HuH-7 (cell line): ENCODE measurements around the gene MACROH2A2.
"Not testable (repeated sequence)": the region's sequence is repeated elsewhere in the genome, so short reads cannot be mapped to it uniquely, and the experiment has no call there.

Experiments
- DNase-seq: peaks from one replicate; pipeline ENCODE4 v3.0.0; 2011; ENCODE audit warnings: low spot score

MACROH2A2 gene

DNA sequence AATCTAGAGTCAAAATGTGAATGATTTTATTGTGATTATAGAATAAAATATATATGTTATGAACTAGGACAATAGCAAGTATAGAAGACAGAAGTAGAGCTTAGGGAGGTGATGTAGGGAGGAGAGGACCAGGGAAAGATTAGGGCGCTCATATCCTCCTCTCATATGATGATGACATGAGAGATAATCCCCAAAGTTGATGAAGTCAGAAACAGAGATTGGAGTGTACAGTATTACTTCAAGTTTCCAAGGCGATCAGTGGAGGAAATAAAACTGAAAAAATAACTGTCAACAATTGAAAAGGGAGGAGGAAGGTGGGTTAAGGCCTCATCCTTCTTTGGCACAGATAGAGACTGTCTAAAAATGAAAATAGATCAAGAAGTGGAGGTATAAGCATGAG is 14.9 kb downstream of the MACROH2A2 start:
- DNase-seq = no peak

DNA sequence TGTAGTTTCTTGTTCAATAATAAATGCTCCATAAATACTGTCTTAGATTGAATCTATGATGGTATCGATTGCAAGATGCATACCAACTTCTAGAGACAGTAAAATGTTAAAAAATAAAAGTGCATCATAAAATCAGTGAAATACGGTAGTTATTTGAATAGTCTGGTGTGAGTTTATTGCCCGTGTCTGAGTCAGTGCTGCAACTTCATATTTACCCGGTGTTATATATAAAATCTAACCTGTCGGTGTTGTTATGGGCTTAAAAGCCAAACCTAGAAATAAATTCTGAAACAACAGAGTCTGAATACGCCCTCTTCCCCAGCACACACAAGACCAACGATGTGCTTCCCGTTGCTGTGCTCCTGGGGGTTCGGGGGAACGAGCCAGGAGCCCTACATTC is 16.3 kb downstream of the MACROH2A2 start:
- no peak for DNase-seq

DNA sequence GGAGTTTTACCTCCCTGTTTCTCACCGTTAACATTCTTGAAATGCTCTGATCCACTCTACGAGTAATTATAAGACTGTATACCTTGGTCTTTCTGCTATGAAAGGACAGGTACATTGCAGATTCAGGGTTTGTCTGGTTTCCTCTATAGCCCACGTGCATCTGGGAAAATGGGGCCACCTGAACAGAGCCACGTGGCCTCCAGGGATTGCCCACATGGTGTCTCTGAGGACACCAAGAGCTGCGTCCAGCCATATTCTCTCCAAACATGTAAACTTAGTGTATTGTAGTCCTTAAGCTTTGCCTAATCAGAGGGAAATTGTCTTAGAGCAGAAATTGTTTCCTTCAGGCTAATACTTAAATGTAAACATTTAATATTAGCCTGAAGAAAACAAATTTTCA is 16.7 kb downstream of the MACROH2A2 start:
- no peak for DNase-seq

DNA sequence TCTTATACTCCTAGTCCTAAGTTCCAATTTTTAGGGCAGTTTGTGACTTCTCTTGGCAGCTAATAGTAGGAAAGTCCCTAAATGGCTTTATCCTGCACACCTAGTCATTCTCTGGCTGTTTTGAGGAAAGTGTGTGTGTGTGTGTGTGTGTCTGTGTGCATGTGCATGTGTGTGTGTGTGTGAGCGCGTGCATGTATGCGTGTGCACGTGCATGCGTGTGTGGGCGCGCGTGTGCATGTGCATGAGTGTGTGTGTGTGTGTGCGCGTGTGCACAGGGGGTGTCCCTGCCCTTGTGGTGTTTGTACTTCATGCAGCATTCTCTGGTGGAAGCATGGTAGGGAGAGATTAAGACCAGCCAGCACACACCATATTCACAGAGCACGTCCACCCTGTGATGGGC is 18.2 kb downstream of the MACROH2A2 start:
- no peak for DNase-seq

DNA sequence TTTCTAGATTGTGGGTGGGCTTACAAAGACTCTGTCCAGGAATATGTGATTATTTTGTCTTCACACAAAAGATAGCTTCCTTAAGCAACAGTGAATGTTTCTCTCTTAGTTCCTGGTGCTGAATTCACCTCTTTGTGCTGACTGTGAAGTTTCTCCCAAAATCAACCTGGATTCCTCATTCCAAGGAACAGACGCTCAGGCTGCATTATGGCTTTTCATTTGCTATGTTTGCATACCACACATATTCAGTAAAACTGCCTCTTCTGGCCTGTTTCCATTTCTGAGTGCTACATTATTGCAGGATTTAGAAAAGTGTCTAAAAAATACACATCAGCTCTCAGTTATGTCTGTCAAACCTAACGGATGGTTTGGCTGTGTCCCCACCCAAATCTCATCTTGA is 21.5 kb downstream of the MACROH2A2 start:
- DNase-seq = no peak

DNA sequence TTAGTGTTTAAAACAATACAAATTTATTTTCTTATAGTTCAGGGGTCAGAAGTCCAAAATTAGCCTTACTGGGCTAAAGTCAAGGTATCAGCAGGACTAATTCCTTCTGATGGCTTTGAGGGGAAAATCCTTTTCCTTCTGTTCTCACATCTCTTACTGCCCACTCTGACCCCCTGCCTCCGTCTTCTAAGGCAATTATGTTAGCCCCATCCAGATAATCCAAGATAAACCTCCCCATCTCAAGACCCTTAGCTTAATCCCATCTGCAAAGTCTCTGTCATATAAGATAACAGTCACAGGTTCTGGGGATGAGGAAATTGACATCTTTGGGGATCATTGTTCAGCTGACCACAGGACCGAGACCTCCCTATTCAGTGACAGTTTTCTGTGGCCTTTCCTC is 22.3 kb downstream of the MACROH2A2 start:
- DNase-seq = no peak

DNA sequence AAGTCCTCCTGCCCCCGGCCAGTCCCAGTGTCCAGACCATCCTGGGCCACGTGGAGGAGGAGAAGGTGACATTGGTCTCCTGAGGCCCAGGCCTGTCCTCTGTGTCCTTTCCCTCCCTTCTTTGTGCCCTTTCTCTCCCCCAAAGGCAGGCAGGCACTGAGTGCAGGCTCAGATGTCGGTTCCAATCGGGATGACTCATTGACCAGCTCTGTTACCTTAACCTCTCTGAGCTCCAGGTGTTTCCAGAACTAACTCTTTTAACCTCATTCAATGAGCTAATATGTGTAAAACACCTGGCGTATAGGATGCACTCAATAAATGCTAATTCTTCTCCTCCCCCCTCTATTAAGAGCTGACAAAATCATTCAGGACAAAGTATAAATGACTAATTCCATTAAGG is 25.7 kb downstream of the MACROH2A2 start:
- no peak for DNase-seq

DNA sequence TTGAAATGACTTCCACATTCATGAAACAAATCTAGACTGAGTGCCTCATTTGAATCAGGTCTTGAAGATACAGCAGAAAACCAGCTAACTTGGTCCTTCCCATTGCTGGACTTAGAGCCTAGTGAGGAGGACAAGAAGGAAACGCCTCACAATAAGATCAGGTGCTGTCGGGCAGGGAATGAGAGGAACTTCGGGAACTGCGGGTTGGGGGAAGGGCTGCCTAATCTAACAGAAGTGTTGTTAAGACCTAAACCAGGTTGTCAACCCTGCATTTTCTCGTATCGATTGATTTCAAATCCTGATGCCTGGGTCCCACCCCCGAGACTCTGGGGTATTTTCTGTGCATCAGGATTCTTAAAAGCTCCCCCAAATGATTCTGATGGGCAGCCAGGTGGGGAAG is 26.3 kb downstream of the MACROH2A2 start:
- no peak for DNase-seq

DNA sequence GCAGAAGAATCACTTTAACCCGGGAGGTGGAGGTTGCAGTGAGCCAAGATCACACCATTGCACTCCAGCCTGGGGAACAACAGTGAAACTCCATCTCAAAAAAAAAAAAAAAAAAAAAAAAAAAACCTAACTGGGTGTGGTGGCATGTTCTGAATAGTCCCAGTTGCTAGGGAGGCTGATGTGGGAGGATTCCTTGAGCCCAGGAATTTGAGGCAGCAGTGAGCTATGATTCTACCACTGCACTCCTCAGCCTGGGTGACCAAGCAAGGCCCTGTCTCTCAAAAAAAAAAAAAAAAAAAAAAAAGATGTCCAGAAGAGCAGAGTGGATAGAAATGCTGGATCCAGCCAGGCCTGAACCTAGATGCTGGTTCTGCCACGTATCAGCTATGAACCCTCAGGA is 28.1 kb downstream of the MACROH2A2 start:
- DNase-seq = not testable (repeated sequence)

DNA sequence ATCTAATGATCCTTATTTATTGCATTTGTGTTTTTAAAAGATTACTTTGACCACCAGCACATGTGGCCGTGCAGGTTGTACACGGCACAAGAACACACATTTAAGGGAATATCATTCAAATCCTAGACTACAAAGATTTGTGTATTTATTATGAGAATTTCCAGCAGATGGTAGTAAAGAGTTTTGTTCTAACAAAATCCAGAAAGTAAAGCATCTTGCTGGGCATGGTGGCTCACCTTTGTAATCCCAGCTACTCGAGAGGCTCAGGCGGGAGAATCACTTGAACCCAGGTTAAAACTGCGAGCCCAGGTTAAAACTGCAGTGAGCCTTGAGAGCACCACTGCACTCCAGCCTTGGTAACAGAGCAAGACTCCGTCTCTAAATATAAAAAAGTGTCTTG is 31.5 kb downstream of the MACROH2A2 start:
- DNase-seq = no peak

DNA sequence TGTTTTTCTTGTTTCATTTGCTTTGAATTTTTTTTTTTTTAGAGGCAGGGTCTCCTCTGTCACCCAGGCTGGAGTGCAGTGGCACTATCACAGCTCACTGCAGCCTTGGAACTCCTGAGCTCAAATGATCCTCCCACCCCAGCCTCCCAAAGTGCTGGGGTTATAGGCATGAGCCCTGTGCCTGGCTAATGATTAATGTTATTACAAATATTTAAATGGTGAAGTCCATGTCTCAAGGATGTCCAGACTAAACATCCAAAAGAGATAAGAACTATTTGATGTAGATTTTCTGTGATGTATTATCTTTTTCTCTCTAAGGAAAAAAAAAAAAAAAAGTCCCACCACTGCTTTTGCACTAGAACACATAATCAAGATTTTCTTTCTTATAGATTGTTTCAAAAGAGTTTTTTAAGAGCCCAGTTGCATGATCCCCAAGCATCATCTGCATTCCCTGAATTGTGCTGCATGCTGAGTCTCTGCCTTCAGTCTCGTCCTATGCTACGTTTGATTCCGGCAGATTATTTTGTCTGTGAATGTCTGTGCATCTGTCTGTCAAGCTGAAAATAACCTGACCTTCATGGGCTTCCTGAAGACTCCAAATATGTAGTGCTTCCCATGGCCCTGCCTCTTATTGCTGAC is 33.4 kb downstream of the MACROH2A2 start:
- DNase-seq = no peak

DNA sequence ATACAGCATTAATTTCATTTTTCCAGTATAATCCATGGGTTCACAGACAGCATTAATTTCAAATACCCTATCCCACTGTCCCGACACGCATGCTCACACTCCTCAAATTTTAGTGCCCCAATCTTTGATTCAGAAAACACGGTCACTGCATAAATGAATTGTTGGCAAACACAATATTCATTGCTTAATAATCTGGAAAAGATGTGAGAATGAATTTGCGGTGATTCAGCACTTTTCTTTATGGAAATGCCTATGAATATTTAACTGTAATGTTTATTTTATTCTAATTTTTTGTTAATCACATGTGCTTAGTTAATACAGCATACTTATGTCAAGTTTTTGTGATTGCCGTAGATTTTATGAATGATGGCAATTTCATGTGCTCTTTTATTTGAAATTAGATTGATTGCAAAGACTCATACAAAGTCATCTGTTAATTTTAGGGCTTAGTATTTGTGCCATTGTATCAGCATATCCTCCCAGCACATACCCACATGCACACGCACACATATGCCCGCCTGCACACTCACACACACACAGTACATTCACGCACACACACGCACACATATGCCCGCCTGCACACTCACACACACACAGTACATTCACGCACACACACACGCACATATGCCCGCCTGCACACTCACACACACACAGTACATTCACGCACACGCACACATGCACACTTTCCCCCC is 35.1 kb downstream of the MACROH2A2 start:
- no peak for DNase-seq

DNA sequence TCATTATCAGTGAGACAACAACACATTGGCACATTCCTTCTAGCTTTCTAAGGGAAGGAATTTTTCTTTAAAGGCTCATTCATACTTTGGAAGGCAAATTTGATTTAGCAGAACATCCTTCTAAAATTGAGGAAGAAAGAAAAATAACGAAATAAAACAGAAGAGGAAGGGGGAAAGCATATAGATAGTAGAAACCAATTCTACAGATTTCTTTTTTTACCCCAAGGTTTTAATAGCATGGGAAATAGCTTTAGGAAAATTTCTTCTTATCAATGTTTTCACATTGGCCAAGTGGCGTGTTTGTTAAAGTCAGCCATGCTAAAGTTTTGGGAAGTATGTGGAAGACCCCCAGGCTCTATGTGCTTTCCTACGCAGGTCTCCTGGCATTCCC is 35.7 kb downstream of the MACROH2A2 start:
- no peak for DNase-seq

DNA sequence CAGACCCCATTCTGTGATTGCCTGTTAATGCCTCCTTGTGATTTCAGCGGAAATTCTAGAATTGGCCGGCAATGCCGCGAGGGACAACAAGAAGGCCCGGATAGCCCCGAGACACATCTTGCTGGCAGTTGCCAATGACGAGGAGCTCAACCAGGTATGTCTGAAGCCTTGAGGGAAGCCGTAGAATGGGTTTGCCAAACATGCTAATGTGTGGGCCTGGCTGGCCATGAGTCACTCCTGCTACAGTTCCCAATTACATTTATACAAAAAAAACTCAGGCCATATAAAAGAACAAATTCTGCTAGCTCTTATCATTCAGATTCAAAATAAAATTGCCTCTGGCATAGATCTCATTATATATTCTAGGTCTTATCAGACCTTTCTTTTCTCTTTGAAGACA is 37.4 kb downstream of the MACROH2A2 start:
- DNase-seq = no peak

DNA sequence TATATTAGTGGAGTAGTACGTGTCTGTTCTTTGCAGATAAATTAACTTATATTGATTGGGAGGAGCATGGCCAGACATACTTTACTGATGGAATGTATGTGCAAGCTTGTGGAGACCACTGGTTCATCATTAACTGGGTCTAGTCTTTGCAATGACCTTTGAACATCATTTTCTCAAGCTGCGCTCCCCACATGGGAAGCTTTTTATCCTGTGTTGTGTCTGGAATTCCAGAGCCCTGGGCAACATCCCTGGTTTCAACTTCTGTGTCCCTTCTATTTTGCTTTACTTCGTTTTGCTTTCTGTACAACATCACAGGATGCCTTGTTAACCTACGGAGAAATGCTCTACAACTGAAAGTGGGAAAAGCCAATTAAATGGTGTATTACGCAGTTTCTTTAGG is 38.3 kb downstream of the MACROH2A2 start:
- peak; percentile 41 for DNase-seq

DNA sequence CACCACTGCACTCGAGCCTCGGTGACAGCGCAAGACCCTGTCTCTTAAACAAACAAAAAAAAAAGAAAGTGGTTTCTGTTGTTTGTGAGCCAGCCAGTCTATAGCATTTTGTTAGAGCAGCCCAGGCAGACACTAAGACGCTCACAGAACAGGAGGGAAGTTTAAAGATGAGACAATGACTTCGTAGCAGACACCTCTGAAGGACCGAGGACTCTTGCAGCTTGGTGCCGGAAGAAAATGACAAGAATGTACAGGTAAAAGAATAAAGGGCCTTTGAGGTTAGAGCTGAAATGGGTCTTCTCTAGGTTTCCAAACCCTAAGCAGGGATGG is 39.7 kb downstream of the MACROH2A2 start:
- no peak for DNase-seq

DNA sequence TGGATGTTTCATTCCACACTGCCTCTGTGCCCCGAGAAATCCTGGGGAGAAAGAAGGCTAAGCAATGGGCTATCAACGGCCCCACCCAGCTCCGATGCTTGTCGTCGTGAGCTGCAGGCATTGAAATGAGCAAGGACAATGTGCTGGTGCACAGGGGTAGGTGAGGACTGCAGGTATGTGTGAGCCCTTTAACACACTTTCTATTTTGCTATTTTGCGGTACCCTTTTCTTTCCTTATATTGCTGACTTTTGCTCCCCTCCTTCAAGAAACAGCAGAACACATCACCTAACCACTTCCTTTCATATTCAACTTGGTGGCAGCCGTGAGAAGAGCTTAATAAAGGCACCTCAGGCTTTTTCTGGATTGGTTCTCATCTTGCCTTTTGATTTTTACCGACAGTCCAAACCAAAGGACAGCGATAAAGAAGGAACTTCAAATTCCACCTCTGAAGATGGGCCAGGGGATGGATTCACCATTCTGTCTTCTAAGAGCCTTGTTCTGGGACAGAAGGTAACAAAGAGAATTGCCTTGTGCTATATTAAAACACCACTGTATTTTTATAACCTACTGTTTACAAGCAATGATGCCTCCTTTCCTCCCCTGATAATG is 40.8 kb downstream of the MACROH2A2 start:
- no peak for DNase-seq

DNA sequence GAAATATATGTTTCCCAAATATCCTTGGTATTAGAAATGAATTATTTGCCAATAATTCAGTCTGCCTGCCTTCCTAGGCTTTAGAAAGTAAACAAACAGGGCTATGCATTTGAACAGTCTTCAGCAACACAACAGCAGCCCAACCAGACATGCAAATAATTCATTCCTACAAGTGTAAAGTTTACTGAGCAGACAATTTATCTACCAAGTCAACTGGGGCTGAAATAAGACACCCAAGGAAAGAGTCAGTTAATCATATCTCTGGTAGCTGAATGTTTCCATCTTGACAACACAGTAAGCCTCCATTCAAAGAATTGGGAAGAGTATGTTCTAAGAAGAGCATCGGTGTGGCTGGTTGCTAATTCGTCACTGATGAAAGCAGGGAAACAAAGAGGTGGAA is 41.6 kb downstream of the MACROH2A2 start:
- no peak for DNase-seq

DNA sequence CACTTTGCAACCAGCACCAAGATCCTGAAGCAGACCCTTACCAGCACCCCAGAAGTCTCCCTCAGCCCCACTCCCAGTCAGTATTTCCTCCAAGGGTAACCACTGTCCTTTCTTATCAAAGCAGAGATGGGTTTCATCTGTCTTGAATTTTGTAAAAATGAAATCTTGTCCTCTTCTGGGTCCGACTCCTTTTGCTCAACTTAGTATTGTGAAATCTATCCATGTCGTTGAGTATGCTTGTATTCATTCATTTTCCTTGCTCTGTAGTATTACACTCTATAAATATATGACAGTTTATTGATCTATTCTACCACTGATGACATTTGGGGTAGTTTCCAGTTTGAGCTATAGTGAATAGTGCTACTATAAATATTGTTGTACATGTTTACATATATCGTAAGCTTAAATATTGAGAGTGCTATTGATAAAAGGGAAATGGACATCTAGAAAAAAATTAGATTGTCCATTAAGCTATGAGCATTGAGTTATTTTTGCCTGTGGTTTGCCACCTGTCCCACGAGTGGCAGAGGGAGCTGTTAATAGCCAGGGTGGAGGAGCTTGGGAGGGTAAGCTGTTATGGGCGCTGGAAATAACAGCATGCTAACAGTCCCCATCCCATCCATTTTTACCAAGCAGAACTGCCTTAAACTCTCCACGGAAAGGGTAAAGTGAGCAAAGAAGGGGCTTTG is 43.5 kb downstream of the MACROH2A2 start:
- no peak for DNase-seq

DNA sequence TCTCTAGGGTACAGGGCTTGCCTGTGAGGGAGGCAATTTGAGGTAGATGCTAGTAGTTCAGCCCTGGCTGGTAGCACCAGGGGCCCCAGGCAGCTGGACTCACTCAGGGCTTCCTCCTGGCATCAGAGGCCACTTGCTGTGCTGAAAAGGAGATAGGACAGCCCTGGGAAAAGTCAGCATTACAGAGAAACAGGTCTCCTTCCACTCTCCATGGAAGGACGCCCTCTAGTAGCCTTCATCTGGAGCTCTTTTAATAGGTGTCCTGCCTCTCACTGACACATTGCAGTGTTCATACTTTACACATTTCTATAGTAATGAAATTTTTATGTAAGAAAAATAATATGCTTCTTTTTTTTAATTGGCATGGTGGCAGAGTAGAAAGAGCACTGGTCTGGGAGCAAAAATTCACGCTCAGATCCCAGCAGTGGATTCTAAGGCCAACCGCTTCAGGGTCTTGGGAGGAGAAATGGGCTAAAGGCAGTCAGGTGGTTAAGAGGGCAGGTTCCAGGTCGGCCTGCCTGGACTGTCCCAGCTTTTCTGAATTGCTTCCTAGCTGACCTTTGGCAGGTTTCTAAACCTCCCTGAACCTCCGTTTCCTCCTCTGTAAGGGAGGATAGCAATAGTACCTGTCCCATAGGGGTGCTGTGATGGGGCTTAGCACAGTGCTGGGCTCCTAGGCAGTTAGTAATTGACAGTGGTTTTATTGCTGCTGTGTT is 44.2 kb downstream of the MACROH2A2 start:
- no peak for DNase-seq

DNA sequence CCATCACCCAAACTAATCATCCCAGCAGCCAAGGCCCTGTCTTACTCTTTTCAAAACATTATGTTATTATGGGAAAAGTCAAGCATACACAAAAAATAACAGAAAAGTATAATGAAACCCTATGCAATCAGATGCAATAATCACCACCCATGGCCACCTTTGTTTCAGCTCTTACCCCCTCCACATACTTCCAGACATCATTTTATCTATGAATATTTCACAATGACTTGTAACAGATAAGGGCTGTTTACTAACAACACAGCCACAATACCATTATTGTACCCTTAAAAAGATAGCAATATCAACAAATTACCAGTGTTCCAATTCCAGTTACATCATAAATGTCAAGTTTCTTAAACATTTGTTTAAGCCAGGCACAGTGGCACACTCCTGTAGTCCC is 44.8 kb downstream of the MACROH2A2 start:
- DNase-seq = no peak

DNA sequence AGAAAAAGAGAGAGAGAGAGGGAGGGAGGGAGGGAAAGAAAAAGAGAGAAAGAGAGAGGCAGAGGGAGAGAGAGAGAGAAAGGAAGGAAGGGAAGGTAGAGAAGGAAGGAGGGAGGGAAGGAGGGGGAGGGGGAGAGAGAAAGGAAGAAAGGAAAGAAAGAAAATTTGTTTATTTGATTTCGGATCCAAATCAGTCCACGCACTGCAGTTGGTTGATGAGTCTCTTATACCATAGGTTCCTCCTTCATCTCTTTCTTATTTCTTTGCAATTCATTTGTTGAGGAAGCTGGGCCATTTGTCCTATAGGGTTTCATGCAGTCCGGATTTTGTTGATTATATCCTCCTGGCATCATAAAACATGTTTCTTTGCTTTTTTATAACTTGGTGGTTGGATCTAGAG is 45.6 kb downstream of the MACROH2A2 start:
- no peak for DNase-seq
